DOHH2 (cell line): ENCODE data around the gene SYT11.

ENCODE experiments used
- CTCF ChIP-seq: fragments of 200-600 bp; sonication (generic); IDR thresholded peaks from one replicate; pipeline ENCODE4 v1.5.1; 2014; ENCODE audit warnings: antibody characterized with exemption, mild to moderate bottlenecking, low read depth, low read length; ENCODE audit not compliant: poor library complexity, severe bottlenecking
- EZH2phosphoT487 ChIP-seq: fragments of 200-600 bp; sonication (generic); IDR thresholded peaks from 2 replicates; pipeline ENCODE4 v1.6.1; 2017; ENCODE audit warnings: borderline replicate concordance, mild to moderate bottlenecking, antibody characterized with exemption, low read length, moderate library complexity, mixed read lengths

DNA sequence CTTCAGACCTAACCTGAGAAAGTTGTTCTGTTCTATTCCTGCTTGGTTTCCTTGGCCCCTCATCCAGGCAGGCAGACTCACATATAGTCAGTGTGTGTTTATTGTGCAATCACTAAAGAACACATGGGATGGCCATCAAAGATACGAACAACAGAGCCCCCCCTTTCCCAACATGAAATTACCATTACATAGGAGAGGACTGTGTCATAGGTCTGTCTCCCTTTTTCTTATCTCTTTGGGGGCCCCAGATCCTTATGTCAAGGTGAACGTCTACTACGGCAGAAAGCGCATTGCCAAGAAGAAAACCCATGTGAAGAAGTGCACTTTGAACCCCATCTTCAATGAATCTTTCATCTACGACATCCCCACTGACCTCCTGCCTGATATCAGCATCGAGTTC lies 21.6 kb downstream of the SYT11 start:
- TF ChIP-seq EZH2phosphoT487 (no peak), CTCF (no peak)
